ENCODE measurements around the gene MAP1A.
"Not testable (repeated sequence)": the region's sequence is repeated elsewhere in the genome, so short reads cannot be mapped to it uniquely, and the experiment has no call there.

Gene MAP1A

GRCh38 chr15:43552256-43552655, 34.8 kb downstream of the MAP1A start:
- 97% methylated on average over 4 of the region's 4 CpGs for WGBS, 2 experiments
- no peak overlapping the region for H3K27ac ChIP-seq (ENCODE audit: insufficient read depth, low read depth, low read length, poor library complexity, severe bottlenecking)
- H3K4me1 ChIP-seq (ENCODE audit: control insufficient read depth, insufficient read depth, low read length): no peaks in the 10 kb centered on the region

GRCh38 chr15:43552986-43553385, 35.6 kb downstream of the MAP1A start:
- H3K4me3 ChIP-seq (ENCODE audit: insufficient read depth, low read depth, low read length): no peak overlapping the region
- no peaks in the 10 kb centered on the region for H3K36me3 ChIP-seq (ENCODE audit: control insufficient read depth, insufficient read depth, low read length)
- no peaks in the 10 kb centered on the region for H3K4me1 ChIP-seq (ENCODE audit: control insufficient read depth, insufficient read depth, low read length)
- no peak overlapping the region for H3K27ac ChIP-seq (ENCODE audit: insufficient read depth, low read depth, low read length, poor library complexity, severe bottlenecking)
- H3K27me3 ChIP-seq (ENCODE audit: control insufficient read depth, insufficient read depth, low read length, poor library complexity, severe bottlenecking): no peaks in the 10 kb centered on the region
- 82 to 100% methylated on average over 1 of the region's 2 CpGs for WGBS, 2 experiments
- H3K9me3 ChIP-seq (ENCODE audit: control insufficient read depth, low read length): no peaks in the 10 kb centered on the region

More at GRCh38 chr15:43552256-43552655, 34.8 kb downstream of the MAP1A start:
- H3K4me3 ChIP-seq (ENCODE audit: insufficient read depth, low read depth, low read length): no peak overlapping the region
- no peaks in the 10 kb centered on the region for H3K36me3 ChIP-seq (ENCODE audit: control insufficient read depth, insufficient read depth, low read length)
- H3K9me3 ChIP-seq (ENCODE audit: control insufficient read depth, low read length): no peaks in the 10 kb centered on the region
- H3K27me3 ChIP-seq (ENCODE audit: control insufficient read depth, insufficient read depth, low read length, poor library complexity, severe bottlenecking): no peaks in the 10 kb centered on the region

GRCh38 chr15:43562753-43563152, 45.3 kb downstream of the MAP1A start:
- not testable (repeated sequence) for H3K27ac ChIP-seq (ENCODE audit: insufficient read depth, low read depth, low read length, poor library complexity, severe bottlenecking)
- WGBS, 2 experiments: 100% methylated on average over 2 of the region's 3 CpGs; no CpG with 5 or more reads in 1 of the 2 experiments

GRCh38 chr15:43563793-43564192, 46.4 kb downstream of the MAP1A start:
- not testable (repeated sequence) for H3K9me3 ChIP-seq (ENCODE audit: control insufficient read depth, low read length); H3K36me3 ChIP-seq (ENCODE audit: control insufficient read depth, insufficient read depth, low read length); H3K4me1 ChIP-seq (ENCODE audit: control insufficient read depth, insufficient read depth, low read length); H3K4me3 ChIP-seq (ENCODE audit: insufficient read depth, low read depth, low read length); H3K27ac ChIP-seq (ENCODE audit: insufficient read depth, low read depth, low read length, poor library complexity, severe bottlenecking); H3K27me3 ChIP-seq (ENCODE audit: control insufficient read depth, insufficient read depth, low read length, poor library complexity, severe bottlenecking)
- no CpG with 5 or more reads among the region's 8 CpGs for WGBS, 2 experiments

More at GRCh38 chr15:43562753-43563152, 45.3 kb downstream of the MAP1A start:
- not testable (repeated sequence) for H3K36me3 ChIP-seq (ENCODE audit: control insufficient read depth, insufficient read depth, low read length); H3K9me3 ChIP-seq (ENCODE audit: control insufficient read depth, low read length); H3K4me3 ChIP-seq (ENCODE audit: insufficient read depth, low read depth, low read length); H3K27me3 ChIP-seq (ENCODE audit: control insufficient read depth, insufficient read depth, low read length, poor library complexity, severe bottlenecking); H3K4me1 ChIP-seq (ENCODE audit: control insufficient read depth, insufficient read depth, low read length)

- not testable (repeated sequence) for H3K9me3 ChIP-seq (ENCODE audit: control insufficient read depth, low read length); H3K36me3 ChIP-seq (ENCODE audit: control insufficient read depth, insufficient read depth, low read length); H3K27ac ChIP-seq (ENCODE audit: insufficient read depth, low read depth, low read length, poor library complexity, severe bottlenecking); H3K4me1 ChIP-seq (ENCODE audit: control insufficient read depth, insufficient read depth, low read length); H3K27me3 ChIP-seq (ENCODE audit: control insufficient read depth, insufficient read depth, low read length, poor library complexity, severe bottlenecking); H3K4me3 ChIP-seq (ENCODE audit: insufficient read depth, low read depth, low read length)
- no CpG with 5 or more reads among the region's 2 CpGs for WGBS, 2 experiments
Measured at GRCh38 chr15:43566615-43567014, 49.2 kb downstream of the MAP1A start.

GRCh38 chr15:43574607-43575006, 57.2 kb downstream of the MAP1A start:
- not testable (repeated sequence) for H3K36me3 ChIP-seq (ENCODE audit: control insufficient read depth, insufficient read depth, low read length); H3K27ac ChIP-seq (ENCODE audit: insufficient read depth, low read depth, low read length, poor library complexity, severe bottlenecking); H3K9me3 ChIP-seq (ENCODE audit: control insufficient read depth, low read length); H3K4me1 ChIP-seq (ENCODE audit: control insufficient read depth, insufficient read depth, low read length); H3K4me3 ChIP-seq (ENCODE audit: insufficient read depth, low read depth, low read length); H3K27me3 ChIP-seq (ENCODE audit: control insufficient read depth, insufficient read depth, low read length, poor library complexity, severe bottlenecking)
- no CpG with 5 or more reads among the region's 1 CpG for WGBS, 2 experiments

All from ectodermal cell (in vitro differentiated cells).